Activated gamma-delta T cell treated with Interleukin-2 at 50 U/mL for 16 hours (primary cell): ENCODE measurements around the gene CHI3L2.

Experiments used
- DNase-seq: peaks from one replicate; pipeline ENCODE4 v3.0.0-alpha.2; 2020

CHI3L2 gene

DNA sequence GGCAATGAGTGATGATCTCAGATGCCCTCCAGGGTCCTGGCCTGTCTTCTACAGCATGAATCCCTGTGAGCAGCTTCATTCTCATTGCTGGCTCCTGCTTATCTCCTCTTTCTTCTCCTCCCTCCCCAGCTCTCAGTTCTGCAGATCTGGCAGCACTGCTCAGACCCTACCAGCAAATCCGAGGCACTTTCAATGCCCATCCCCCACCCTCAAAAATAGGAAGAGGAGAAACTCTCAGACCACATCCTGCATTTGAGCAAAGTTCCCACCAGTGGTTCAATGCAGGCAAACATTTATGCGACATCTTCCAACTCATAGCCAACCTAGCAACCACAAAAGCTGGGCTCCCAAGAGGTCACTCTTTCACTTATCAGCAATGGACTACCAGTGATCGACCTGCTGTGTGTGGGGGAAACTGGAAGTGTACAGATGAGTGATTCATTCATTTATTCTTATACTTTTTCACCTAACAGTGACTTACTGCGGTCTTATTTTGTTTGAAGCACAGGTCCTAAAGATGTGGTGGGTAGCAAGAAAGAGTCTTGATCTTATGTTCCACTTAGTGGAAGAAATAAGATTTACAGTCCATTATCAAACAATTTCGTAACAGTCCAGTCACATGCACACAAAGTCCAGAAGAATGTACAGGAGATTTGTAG is 5.8 kb upstream of the CHI3L2 start:
- DNase-seq: peak; percentile 54

DNA sequence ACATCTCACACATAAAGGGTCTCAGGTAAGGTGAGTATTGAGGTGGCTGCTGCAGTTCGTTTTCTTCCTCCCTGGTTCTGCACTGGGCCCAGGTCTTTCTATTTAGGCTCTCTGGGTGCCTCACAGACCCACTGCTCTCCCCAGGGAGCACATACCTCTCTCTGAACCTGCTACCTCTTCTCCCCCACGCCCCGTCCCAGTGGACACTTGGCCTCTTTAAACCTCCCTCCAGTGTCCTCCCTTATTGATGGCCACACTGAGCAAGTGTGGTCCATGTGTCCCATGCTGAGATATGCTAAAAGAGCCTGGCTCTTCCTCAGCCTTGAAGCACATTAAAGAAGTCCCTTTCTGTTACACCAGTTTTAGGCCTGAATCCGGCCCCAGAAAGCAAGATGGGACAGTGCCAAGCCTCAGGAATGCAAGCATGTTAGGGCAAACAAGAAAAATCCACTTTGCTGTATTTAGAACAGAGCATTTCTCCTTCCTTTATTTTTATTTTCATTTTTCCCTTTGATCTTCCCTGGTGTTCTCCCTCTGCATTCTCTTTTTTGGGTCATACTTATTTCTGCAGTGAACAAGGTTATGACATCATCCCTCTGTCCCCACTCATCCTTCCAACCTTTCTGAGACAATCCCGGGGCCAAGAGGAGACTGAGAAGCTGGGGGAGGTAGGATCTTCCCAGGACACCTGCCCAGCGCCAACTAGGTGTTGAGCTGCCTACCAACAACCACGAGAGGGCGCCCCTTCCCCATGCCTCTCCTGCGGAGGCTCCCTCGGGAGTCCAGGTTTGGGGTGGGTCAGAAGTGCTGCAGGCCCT is 5.0 kb upstream of the CHI3L2 start:
- DNase-seq: peak; percentile 82

DNA sequence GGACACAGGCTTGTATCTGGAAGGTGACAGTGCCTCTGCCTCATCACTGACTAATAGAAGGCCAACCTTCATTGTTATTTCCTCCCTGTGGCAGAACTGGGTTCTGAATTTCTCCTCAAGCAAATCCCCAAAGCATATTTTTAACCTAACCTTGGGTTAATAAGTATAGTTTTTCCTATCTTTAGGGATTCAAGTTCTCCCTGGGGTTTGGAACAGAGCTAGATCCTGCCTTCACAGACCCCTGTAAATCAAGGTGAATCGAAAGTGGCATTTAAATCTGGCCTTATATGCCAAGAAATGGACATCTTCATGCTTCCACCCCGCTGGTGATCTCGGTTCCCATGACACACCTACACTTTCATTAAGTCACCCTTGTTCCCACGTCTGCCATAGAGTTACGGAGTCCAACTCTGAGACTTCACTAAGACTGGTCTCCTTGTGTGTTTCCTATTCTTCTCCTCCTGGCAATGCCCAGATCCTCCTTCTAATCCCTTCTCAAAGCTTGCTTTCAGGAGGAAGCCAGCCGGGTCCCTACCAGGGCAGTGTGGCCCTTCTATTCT is 4.3 kb upstream of the CHI3L2 start:
- no peak for DNase-seq

DNA sequence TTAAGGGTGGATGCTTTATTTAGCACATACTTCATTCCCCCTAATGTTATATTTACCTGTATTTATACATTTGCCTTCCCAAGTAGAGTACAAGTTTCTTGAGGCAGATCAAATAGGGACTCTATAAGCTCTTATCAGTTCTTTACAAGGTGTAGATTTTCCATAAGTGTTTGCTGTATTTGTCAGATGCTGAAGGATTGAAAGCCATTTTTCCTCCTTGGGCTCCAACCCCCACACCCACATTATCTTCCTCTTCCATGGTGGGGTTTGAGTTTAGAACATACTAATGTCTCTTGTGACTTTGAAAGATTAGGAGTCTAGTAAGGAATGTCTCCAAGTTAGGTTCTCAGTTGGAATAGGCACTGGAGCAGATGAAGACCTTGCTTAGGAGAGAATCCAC is 2.4 kb upstream of the CHI3L2 start:
- no peak for DNase-seq

DNA sequence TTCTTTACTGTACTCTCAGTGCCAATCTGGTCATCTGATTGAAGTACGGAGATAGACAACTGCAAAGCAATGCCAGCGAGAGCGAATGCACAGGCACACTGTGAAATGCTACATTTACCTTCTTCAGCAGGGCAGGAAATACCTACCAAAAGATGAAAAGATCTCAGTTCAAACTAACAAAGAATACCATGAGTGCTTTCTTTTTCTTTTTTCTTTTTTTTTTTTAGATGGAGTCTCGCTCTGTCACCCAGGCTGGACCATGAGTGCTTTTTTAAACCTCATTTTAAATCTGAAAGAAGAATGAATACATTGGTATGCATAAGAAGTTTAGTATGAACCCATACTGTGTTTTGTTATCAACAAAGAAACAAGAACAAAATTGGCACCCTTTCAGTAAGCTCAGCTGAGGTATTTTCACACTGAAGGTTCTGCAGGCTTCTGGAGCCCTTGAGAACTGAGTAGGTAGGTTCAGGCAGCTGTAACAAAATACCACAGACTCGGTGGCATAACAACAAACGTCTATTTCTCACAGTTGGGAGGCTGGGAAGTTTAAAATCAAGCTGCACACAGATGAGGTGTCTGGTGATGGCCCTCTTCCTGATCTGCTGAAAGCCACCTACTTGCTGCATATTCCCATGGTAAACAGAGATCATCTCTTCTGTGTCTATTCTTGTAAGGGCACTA is 1.7 kb upstream of the CHI3L2 start:
- peak; percentile 35 for DNase-seq

DNA sequence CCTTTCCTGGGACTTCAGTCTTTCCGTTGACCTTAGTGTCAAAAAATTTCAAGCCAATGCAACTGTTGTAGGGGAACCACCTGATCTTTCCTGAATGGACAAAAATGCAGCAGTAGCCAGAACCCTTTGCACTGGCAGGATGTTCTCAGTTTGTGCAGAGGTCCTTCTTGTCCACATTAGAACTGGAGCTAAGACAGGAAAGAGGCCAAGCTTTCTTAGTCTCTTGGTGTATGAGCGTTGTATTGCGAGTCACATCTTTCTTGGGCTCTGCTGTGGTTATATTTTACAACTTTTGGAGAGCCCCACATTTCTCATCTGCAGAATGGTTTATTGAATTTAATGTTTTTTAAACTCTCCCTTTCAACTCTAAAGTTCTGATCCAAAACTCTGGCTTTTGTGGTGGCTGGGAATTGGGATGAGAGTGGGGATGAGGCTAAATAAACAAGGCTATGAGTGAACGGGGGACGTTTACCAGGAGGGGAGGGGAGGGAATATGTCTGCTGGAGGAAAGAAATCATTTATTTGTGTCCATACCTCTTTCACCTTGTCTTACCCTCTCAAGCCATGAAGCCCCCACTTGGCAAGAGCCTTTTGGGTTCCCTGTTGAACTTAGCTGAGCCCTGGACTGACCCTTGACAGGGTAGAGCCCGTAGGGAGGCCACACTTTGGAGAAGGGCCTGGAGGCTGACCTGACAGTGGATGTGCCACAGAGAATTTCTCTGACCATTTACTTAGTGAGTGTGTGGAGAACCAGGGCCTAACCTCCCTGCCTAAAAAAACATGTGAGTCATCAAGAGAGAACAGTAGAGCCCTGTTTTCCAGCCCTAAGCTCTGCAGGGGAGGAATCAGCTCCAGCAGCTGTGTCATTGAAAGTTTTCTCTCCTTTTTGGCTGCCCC is 586 bp downstream of the CHI3L2 start:
- DNase-seq: no peak

DNA sequence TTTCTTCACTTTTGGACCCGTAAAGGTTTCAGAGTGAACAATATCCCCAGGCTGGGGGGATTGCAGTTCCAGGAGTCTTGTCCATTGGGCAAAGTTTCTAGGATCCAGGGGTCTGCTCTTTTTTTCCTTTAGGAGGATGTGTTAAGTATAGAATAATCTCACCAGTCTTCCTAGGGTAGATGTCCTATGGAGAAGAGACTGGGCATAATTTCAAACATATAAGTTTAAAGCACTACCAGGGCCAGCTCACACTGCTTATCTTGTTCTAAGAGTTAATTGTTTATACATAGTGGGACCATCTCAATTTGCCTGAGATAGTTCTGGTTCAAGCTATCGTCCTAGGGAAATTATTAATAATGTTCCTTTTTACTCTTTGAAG is 1.2 kb downstream of the CHI3L2 start:
- no peak for DNase-seq

DNA sequence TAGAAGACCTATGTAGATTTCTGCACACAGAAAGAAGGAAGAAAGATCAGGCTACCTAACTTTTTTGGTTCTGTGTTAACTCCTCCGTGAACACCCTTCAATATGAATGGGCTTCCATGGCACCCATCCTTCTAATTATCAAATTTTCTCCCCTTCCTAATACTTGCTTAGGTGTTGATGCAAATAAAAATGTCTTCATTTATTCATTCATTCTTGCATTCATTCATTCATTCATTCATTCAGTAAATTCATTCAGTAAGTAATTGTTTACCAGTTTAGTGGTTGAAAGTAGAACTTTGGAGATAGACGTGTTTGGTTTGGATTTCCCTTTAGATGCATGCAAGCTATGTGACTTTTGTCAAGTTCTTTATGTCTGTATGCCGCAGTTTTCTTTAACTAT is 4.6 kb downstream of the CHI3L2 start:
- DNase-seq: no peak

DNA sequence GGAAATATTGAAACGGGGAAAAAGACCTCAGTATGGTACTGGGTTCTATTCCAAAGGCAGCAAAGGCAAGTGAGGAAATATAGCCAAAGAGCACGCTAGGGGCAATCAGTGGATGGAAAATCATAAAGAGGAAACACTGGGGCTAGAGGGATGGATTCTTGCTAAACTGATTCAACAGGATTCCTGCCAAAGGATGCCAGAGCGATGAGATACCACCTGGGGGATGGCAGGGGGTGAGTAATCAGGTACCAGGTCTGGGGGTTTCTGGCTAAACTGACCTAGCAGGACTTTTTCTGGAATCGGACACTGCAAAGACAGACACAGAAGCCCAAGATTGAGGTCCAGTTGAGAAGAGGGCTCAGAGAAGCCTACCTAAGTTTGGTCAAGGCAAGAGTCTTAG is 6.7 kb downstream of the CHI3L2 start:
- DNase-seq: no peak

DNA sequence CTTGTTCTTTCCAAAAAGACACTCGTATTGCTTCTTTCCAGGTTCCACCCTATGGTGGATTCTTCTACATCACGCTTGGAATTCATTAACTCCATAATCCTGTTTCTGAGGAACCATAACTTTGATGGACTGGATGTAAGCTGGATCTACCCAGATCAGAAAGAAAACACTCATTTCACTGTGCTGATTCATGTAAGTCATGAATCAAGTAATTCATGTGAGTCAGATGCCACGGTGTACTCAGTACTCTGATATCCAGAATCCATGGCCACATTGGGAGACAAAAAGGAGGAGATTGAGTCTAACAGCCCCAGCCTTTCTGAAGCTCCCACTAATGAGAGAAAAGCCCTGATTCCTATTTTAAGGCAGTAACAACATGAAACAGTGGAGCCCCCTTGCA is 7.4 kb downstream of the CHI3L2 start:
- no peak for DNase-seq

DNA sequence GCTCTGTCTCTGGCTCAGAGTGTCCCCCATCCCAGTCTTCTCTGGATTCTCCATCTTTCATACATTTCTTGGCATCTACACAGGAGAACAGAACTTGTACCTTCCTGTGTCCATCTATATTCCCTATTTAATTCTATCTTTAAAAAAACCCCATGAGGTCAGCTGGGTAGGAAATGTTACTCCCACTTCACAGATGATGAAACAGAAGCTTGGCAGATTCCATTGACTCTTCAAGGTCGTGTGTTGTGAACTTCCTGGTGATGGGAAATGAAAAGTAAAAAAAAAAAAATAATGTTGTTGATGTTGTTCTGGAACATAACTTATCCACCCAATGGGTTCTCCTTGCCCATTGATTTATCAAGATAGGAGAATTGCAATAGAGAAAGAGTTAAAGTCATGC is 8.9 kb downstream of the CHI3L2 start:
- DNase-seq: no peak

DNA sequence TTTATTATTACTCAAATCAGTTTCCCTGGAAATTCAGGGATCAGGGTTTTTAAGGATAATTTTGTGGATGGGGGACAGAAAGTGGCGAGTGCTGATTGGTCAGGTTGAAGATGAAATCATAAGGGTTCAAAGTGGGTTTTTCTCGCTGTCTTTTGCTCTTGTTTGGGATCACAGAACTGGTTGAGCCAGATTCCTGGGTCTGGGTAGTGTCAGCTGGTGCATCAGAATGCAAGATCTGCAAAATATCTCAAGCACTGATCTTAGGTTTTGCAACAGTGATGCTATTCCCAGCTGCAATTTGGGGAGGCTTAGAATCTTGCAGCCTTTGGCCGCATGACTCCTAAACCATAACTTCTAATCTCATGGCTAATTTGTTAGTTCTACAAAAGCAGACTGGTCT is 9.3 kb downstream of the CHI3L2 start:
- no peak for DNase-seq

DNA sequence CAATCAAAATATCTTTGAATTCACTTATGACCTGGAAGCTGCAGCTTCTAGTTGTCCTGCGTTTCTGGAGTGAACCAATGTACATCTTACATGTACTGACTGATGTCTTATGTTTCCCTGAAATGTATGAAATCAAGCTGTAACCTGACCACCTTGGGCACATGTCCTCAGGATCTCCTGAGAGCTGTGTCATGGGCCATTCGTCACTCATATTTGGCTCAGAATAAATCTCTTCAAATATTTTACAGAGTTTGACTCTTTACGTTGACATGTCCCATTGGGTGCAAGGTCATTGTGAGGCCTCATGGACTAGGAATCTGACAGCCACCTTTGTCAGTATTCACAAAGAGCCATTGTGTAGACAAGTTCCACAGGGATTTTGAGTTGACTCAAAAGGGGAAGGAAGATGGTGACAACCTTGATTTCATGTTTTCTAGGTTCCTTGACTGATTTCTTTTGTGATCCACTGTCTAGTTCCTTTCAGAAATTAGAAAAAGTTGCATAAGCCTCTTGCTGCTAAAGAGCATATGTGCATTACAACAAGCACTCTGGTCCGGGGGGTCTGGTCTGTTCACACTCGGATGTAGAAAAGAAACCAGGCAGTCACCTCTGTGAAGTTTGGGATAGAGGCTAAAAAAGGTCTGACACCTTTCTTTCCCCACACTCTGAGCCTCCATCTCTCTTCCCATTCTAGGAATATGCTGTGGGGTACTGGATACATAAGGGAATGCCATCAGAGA is 10.7 kb downstream of the CHI3L2 start:
- no peak for DNase-seq

DNA sequence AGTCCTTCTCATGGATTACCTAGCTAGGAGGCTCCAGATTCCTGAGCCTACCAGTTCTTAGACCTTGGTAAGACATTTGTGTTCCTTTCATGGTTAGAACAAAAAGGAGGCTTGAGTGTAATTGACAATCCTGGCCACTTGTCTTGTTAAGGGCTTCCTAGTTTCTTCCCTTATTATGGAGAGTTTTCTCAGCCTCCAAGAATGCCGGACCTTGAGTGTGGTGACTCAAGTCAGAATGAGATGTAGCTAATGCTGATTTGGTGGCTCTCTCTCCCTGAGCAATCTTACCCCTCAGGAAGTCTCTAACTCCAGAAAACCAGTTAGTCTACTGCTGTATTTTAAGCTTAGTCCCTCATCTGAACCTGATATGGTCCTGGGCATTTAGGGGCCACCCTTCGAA is 14.3 kb downstream of the CHI3L2 start:
- no peak for DNase-seq

DNA sequence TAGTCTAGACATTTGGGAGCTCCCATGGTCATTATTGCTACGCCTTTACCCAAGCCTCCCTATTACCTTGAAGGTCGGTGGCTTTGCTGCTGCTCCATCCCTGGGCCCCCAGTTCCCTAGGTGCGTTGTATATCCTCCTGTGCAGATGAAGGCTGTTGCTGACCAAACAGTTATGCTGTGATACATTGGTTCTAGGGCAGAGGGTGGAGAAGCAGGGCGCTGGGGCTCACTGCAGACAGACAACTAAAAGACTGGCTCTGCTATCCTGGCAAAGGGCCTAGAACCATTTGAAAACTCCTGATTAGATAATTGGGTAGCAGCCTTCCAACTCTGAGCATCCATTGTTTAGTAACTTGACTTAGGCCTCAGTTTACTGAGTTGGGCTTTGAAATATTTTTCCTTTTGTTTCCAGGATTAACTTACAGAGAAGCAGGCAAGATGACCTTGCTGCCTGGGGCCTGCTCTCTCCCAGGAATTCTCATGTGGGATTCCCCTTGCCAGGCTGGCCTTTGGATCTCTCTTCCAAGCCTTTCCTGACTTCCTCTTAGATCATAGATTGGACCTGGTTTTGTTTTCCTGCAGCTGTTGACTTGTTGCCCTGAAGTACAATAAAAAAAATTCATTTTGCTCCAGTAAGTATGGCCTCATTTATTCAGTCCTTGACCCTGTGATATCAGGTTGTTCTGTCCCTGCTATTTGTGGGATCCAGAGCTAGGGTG is 15.5 kb downstream of the CHI3L2 start:
- DNase-seq: no peak

DNA sequence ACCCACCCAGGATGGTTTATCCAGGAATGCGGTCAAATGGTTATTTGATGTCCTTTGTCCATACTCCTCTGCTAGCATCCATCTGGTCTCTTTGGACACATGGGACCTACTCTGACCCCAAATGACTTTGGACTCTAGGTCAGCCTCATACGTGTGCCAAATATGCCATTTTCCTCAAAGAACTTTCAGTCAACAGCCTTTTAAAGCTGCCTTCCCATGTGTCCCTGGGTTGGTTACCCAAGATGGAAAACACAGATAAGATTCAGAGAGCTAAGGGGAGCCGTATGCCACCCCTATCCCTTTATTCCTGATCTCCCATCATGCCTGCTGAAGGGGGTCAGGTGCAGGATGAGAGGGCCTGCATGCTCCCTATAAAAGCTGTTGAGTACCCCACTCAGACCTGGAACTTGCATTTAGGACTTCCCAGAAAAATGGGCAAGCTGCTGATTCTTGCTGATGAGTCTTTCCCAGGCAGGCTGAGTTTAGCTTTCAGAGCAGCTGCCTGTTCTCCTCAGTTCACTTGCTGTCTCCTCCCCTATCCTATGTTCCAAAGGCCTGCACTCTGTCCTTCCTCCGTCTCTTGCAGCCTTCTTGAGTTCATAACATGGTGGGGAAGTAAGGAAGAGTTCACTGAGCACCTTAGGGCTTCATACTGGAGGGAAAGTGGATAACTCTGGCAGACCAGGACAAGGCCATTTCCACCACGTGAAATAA is 19.8 kb downstream of the CHI3L2 start:
- DNase-seq: no peak

DNA sequence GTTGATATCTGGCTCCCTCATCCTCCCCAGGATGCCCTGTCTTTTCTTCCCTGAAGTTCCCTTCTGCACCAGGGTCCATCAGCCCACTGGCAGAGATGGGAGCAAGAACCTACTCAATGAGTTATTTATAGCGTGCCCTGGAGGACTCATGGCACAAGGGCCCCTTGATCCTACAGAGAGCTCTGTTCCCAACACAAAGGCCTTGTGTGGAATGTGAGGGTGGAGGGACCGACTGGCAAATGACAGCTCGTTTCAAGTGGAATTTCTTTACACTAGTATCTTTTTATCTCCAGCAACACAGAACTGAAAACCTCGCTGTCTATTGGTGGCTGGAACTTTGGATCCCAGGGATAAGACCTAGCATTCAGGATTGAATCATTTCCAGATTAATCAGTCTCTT is 22.4 kb downstream of the CHI3L2 start:
- DNase-seq: no peak

DNA sequence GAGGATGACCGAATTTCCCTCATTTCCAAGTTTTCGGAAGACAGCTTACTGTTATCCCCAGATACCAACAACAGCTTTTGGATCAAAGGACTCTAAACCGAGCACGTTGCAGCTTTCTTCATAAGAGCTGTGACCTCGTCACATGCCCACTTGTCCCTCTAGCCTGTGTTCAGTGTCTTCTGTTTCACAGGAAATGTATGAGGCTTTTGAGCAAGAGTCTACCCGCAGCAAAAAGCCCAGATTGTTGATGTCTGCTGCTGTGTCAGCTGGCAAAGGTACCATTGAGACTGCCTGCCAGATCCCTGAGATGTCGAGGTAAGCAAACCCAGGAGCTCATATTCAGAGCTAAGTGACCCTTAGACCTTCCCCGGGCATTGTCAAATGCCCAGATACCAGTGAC is 24.1 kb downstream of the CHI3L2 start:
- no peak for DNase-seq

DNA sequence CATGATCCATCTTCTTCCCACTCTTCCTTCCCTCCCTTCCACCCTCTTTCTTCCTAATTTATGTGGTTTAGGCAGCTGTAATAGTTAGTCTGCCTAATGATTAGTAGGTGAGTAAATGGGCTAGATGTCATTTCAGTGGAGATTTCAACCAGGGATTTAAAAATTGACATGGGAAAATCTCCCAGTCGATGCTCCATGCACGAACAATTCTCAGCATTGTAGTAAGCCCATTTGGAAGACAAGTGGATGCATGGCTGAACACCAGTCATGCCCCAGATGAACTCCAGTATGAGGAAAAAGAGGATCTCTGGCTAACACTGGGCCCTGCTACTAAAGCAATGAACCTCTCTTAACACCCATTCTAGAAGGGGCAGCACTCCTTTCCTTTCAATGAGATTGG is 25.3 kb downstream of the CHI3L2 start:
- no peak for DNase-seq

DNA sequence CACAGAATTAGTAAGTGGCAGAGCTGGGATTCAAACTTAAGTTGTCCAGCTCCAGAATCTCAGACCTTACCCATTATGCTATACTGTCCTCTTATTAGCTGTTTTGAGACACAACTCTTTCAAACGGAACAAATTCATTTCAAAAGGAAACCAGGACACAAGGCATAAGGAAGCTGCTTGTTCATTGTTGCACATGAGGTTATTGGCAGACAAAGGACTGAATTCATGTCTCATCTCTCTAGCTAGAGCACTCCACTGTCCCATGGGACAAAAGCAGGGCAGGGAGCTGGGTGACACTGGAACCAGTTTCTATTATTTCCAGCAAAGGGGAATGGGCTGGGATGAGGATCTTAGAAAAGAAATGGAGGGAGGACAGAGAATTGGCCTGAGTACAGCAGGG is 26.4 kb downstream of the CHI3L2 start:
- DNase-seq: no peak
